ENCODE data around the gene TMEM141.
"Not testable (repeated sequence)": the region's sequence is repeated elsewhere in the genome, so short reads cannot be mapped to it uniquely, and the experiment has no call there.

TMEM141 gene

GRCh38 chr9:136774416-136775045 is 16.6 kb upstream of the TMEM141 start:
- no peak for DNase-seq

DNA sequence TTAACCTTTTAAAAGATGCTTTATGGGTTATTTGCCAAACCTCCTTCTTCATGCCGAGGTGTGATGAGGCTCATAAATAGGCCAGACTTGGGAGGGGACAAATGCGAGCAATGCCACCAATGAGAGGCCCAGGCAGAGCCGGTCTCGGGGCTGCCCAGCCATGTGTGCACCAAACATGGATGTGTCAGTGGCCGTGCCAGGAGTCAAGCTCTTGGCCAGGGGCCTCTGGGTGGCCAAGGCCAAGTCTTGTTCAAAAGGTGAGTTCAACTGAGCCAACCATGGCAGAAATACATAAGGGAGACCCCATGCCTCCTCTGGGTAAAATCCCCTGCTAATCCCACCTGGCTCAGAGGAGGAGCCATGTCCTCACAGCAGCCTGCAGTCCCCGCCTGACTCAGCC is 16.0 kb upstream of the TMEM141 start:
- DNase-seq = no peak

DNA sequence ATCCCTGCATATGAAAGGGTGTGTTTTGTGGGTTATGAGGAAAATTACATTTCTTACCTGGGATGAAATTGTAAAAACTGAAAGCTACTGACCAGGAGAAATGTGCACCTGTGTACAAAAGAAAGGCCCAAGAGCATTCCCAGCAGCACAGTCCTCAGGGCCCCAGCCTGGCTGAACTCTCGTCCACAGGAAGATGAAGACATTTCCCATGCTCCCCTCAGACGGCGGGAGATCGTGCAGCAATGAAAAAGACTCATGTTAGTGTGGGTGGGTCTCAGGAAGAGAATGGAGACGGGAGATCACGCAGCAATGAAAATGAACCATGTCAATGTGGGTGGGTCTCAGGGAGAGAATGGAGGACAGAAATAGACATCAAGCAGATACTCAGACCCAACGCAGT is 14.2 kb upstream of the TMEM141 start:
- no peak for DNase-seq

DNA sequence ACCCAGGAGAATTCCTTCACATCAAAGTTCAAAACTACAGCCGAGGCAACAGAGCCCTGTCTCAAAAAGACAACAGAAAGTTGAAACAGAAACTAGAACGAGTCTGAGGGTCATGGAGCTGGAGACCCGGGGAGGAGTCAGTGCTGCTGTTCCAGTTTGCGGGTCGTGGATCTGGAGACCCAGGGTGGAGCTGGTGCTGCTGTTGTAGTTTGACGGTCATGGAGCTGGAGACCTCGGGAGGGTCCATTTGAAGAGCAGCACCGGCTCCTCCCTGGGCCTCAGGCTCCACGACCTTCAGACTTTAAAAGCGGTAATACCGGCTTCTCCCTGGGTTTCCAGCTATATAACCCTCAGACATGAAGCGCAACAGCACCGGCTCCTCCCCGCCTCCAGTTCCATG is 13.8 kb upstream of the TMEM141 start:
- DNase-seq = no peak

DNA sequence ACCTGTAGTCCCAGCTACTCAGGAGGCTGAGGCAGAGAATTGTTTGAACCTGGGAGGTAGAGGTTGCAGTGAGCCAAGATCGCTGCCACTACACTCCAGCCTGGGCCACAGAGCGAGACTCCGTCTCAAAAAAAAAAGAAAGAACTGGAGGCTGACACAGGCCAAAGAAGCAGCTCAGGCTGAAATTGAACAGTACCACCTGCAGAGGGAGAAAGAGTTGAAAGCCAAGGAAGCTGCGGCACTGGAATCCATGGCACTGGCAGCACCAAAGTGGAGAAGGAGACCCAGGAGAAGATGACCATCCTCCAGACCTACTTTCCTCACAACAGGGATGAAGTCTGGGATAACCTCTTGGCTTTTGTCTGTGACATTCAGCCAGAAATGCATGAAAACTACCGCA is 11.3 kb upstream of the TMEM141 start:
- DNase-seq = no peak

- DNase-seq = no peak
Measured at GRCh38 chr9:136782452-136782851, 8.7 kb upstream of the TMEM141 start.

- no peak for DNase-seq
Measured at GRCh38 chr9:136784249-136784996, 6.7 kb upstream of the TMEM141 start.

GRCh38 chr9:136784997-136785361 is 6.2 kb upstream of the TMEM141 start:
- no peak for DNase-seq

DNA sequence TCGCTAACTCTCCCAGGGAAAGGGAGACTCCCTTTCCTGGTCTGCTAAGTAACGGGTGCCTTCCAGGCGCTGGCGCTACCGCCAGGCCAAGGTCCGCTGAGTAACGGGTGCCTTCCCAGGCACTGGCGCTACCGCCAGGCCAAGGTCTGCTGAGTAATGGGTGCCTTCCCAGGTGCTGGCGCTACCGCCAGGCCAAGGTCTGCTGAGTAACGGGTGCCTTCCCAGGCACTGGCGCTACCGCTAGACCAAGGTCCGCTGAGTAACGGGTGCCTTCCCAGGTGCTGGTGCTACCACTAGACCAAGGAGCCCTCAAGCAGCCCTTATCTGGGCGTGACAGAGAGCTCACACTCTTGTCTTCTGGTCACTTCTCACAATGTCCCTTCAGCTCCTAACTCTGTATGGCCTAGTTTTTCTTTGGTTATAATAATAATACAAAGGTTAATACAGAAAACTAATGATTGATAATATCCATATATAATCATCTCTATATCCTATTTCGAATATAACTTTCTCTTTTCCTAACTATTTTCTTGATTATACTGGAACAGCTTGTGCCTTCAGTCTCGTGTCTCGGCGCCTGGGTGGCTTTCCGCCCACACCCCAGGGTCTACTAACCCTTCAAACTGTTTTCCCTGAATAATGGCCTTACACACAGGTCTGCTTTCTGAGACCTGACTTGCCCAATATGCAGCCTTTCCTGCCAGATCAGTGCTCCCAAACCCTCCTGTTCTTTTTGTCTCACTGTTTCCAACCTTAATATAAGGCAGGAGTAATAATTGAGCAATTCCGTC is 5.4 kb upstream of the TMEM141 start:
- DNase-seq = not testable (repeated sequence)

DNA sequence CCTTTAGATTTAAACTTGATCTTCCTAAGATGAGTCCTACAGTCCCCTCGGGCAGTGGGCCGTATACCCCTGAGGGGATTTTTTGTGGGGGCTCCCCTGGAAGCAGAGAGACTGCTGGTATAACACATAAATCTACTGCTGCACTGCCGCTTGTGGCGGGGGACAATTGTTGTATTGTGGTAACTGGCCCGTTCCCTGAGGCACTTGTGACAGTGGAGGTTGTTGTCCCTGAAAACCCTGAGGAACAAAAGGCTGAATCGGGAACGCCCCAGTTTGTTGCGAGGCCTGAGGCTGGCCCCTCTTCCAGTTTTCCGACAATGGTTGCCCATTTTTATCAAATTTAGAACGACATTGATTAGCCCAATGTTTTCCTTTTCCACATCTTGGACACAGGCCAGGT is 4.7 kb upstream of the TMEM141 start:
- DNase-seq = no peak

DNA sequence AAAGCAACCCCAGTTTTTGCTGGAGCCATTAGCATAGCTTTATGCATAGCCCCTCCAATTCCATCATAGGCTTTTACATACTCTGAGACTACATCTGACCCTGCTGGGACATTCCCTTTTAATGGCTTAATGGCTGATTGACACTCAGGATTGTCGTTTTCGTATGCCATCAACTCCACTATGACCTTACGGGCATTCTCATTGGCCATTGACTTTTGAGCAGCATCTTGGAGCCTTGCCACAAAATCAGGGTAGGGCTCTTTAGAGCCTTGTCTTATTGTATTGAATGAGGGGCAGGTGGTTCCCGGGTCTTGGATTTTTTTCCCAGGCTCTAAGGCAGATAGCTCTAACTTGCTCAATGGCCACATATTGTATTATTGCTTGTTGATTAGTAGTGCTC is 4.2 kb upstream of the TMEM141 start:
- not testable (repeated sequence) for DNase-seq

DNA sequence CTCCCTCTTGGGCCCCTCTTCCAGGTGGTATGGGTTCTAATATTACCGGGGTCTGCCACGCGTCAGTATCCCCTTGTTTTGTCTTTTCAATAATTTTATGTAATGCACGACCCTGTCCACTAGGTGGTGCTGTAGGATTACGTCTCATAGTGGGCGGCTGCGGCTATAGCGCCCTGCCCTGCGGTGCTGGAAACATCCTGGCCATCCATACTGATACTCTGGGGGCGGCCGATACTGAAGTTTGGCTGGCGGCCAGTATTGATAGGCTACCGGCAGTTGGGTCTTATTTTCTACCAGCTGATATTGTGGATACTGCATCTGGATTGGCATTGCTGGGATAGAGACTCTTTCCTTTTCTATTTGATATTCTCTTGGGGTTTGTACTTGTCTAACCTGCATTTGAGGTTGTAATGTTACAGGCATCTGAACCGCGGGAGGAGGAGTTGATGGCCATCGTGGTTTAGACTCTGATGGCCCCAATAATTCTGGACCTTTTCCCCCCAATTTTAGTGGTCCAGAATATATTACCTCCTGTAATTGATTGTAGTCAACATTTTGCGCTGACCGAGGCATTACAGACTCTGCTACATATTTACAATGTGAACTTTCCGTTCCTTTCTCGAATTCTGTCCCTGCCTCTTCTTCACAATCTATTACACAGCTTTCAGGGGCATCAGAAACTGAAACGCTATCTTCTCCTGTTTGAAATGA is 3.3 kb upstream of the TMEM141 start:
- DNase-seq = peak; percentile 63

GRCh38 chr9:136788644-136789522 is 2.3 kb upstream of the TMEM141 start:
- DNase-seq = not testable (repeated sequence)

GRCh38 chr9:136789523-136789937 is 1.6 kb upstream of the TMEM141 start:
- no peak for DNase-seq

GRCh38 chr9:136791516-136792276 is 552 bp downstream of the TMEM141 start:
- no peak for DNase-seq

GRCh38 chr9:136792321-136793085 is 1.4 kb downstream of the TMEM141 start:
- no peak for DNase-seq

- no peak for DNase-seq
Measured at GRCh38 chr9:136793086-136793946, 2.2 kb downstream of the TMEM141 start.

DNA sequence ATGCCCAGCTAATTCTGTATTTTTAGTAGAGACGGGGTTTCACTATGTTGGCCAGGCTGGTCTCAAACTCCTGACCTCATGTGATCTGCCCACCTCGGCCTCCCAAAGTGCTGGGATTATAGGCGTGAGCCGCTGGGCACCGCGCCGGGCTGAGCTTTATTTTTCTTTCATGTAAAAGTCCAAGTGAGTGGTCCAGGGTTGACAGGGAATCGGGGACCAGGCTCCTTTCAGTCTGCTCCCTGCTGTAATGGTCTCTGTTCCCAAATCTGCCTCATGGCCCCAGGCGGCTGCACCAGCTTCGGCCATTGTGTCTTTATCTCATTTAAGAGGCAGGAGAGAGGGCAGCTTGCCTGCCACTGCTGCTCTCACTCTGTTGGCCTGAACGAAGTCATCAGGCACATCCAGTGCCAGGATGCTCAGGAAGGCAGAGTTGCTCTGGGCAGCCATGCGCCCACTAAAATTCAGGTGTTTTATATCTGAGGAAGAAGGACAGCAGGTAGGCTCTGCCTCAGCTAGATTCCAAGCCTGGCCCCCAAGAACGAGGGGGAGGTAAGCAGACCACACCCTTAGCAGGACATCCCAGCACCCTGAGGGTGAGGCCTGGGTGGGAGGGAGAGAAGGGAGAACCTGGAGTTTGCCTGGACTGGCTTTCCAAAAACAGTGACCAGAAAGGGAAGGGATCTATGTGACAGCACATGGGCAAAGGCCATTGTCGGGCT is 3.3 kb downstream of the TMEM141 start:
- DNase-seq = no peak

- no peak for DNase-seq
Measured at GRCh38 chr9:136795000-136795348, 3.8 kb downstream of the TMEM141 start.
